ENCODE measurements around the gene JADE2.

GRCh38 chr5:134565791-134566740 lies 40.6 kb downstream of the JADE2 start:
- no peak for TF ChIP-seq CTCF (IDR thresholded peaks at IDR 0.05)
- no peak for TF ChIP-seq POLR2A (IDR thresholded peaks at IDR 0.05)
